ENCODE results near the gene TMEM221. TPM values are rescaled to one million over a fixed set of nuclear protein-coding genes. Genes with fewer than 3 reads are reported as not detected.

The TMEM221 gene
- total RNA-seq, 1 donor from 2014 or later: not detected

DNA sequence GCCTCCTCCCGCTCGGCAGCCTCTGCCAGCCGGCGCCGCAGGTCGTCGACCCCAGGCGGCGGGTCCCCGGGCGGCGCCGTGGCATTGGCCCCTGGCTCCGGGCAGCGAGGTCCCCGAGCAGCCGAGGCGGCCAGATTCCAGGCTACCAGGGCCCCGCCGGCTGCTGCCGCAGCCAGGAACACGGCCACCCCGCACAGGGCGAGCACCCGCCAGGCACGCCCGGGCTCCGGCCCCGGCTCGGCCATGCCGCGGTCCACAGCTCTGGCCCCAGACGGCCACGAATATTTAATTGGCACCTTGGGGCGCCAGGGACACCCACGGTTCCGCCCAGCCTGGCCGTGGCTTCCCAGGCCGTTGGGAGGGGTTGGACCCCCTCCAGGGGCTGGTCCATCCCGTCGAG lies 54.6 kb downstream of the TMEM221 start, which contains the start of gene CCDC194:
TSS of gene CCDC194 (minus strand) at position 283 of the 400 bp plus-strand sequence. CDS start at position 245, 38 bp downstream.
- Mint-ChIP-seq H3K4me3 (no peak within 1 kb of the TSS), H3K9me3 (no peaks in the 10 kb centered on the region), H3K27me3 (no peaks in the 10 kb centered on the region), H3K4me1 (peaks cover 21% of the 10 kb centered on the region), H3K27ac (no peak within 1 kb of the TSS), H3K36me3 (ENCODE audit: low read depth) (peaks cover 10% of the 10 kb centered on the region)
- ChIA-PET POLR2A (interaction anchor here (0.7 to 0.9 kb wide), 2 partner anchors 11 to 47 kb away, joined by 3 to 4 read pairs; partner anchors contain the start of gene BST2), CTCF (interaction anchor here (0.6 kb wide), 1 partner anchor 81 kb away, joined by 3 read pairs; no protein-coding TSS in a partner anchor)
- DNase-seq (no peak), ATAC-seq (ENCODE audit: low read depth) (no peak)
- intact Hi-C loops (cut with micrococcal nuclease): loop anchor here (5.0 kb wide), 1 partner anchor 317 kb away; the partner anchor contains the start of genes HAUS8 and MYO9B
- TF ChIP-seq, protein P1, sequence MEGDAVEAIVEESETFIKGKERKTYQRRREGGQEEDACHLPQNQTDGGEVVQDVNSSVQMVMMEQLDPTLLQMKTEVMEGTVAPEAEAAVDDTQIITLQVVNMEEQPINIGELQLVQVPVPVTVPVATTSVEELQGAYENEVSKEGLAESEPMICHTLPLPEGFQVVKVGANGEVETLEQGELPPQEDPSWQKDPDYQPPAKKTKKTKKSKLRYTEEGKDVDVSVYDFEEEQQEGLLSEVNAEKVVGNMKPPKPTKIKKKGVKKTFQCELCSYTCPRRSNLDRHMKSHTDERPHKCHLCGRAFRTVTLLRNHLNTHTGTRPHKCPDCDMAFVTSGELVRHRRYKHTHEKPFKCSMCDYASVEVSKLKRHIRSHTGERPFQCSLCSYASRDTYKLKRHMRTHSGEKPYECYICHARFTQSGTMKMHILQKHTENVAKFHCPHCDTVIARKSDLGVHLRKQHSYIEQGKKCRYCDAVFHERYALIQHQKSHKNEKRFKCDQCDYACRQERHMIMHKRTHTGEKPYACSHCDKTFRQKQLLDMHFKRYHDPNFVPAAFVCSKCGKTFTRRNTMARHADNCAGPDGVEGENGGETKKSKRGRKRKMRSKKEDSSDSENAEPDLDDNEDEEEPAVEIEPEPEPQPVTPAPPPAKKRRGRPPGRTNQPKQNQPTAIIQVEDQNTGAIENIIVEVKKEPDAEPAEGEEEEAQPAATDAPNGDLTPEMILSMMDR (IDR thresholded peaks at IDR 0.05): no peak

DNA sequence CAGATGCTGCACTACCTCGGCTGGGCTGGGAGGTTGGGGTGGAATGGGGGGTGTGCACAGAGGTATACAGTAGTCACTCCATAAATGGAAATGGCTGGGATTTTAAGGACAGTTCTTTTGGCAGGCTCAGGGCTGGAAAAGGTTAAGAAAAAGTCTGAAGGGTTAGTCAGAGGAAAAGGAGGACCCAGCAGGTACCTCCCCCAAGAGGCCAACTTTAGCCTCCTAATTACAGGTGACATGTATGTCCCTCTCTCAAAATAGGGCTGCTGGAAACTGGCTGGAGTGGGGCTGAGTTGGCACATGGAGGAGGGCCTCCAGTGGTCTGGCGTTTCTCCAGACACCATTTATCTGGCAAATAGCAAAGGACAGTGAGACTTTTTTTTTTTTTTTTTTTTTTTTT lies 55.5 kb downstream of the TMEM221 start:
- CTCF ChIA-PET: no interaction called here
- intact Hi-C loops (cut with micrococcal nuclease): loop anchor here (5.0 kb wide), 1 partner anchor 316 kb away; the partner anchor contains the start of genes HAUS8 and MYO9B

DNA sequence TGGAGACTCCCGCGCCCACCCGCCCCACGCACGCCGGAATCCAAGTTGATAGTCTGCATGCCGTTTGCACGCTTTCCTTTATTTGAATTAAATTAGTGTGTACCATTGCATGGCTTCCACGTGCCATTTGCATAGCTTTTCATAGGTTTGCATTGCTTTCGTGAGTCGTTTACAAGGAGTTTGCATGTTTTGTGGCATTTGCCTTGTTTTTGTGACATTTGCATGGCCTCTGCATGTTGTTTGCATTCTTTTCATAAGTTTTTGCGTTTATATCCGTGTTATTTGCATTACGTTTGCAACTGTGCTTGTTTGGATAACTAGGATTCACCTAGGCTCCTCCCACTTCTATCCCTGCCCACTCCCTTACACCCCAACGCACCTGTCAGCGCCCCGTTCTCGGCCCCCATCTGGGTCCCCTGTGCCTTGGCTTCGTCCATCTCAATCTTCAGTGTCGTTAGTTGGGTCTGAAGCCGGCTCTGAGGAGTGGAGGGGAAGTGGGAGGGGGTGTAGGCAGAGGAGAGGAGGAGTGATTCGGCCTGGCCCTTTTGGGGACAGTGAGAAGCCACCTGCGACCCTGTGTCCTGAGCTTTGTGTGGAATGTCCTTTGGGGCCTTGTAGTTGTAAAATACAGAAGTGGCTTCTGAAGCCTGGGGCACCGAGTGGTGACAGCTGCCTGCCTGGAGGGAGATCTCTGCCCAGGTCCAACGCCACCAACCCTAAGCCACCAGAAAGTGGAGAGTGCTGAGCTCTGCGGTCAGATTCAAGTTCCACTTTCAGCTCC lies 56.9 kb downstream of the TMEM221 start:
- intact Hi-C loops (cut with micrococcal nuclease): loop anchor here (1.0 to 5.0 kb wide), 4 partner anchors 14 to 314 kb away; partner anchors contain the start of genes BST2, HAUS8 and MYO9B
- Mint-ChIP-seq H3K9me3 (no peaks in the 10 kb centered on the region), H3K4me1 (peaks cover 21% of the 10 kb centered on the region), H3K27me3 (no peaks in the 10 kb centered on the region), H3K27ac (no peak overlapping the region), H3K36me3 (ENCODE audit: low read depth) (no peaks in the 10 kb centered on the region), H3K4me3 (peak overlapping the region; percentile 62)
- CTCF ChIA-PET: interaction anchor here (0.6 to 0.7 kb wide), 2 partner anchors 9 to 282 kb away, joined by 3 to 4 read pairs; no protein-coding TSS in a partner anchor
- no peak for DNase-seq
- no peak for ATAC-seq (ENCODE audit: low read depth)
- TF ChIP-seq, protein P1 (IDR thresholded peaks at IDR 0.05): no peak
- POLR2A ChIA-PET: interaction anchor here (0.6 to 1.2 kb wide), 9 partner anchors 8 to 375 kb away, joined by 3 to 12 read pairs (median 4); partner anchors contain the start of genes BST2 and MVB12A

More for the DNA sequence above, 55.5 kb downstream of the TMEM221 start:
- no peak overlapping the region for H3K4me3 Mint-ChIP-seq
- H3K4me1 Mint-ChIP-seq: peaks cover 21% of the 10 kb centered on the region
- TF ChIP-seq, protein P1 (IDR thresholded peaks at IDR 0.05): no peak
- H3K36me3 Mint-ChIP-seq (ENCODE audit: low read depth): peaks cover 7% of the 10 kb centered on the region
- no peaks in the 10 kb centered on the region for H3K27me3 Mint-ChIP-seq
- no peak overlapping the region for H3K27ac Mint-ChIP-seq
- H3K9me3 Mint-ChIP-seq: no peaks in the 10 kb centered on the region
- ATAC-seq (ENCODE audit: low read depth) (no peak), DNase-seq (no peak)
- POLR2A ChIA-PET: no interaction called here

DNA sequence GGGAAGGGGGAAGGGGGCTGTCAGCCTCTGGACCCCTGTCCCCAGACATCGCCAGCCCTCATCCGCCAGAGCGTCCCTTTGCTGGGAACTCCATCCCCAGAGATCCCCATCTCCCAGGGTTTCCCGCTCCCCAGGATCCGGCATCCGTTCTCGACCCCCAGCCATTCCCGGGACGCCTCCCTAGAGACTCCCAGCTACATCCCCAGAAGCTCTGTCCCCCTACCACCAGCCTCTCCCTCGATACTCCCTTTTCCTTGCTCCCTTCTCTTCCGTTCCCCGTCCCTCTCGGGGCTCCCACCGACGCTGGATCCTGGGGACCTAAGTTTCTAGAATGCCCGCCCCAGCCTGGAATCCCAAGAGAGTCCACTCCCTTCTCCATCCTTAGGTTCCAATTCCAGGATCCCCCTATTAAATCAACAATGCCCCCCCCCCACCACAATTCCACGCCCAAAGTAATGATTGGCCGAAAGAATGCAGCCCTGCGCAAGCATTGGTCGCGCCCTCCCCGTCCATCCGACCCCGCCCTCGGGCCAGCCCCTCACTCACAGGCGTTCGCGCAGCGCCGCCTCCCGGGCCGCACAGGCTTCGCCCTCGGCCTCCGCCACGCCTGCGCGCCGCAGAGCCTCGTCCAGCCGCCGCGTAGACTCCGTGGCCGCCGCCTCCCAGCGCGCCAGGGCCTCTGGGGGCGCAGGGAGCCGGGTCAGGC lies 57.6 kb downstream of the TMEM221 start:
- Mint-ChIP-seq H3K9me3 (no peaks in the 10 kb centered on the region), H3K4me1 (peaks cover 21% of the 10 kb centered on the region), H3K27ac (peak overlapping the region; percentile 24), H3K27me3 (no peaks in the 10 kb centered on the region), H3K4me3 (peak overlapping the region; percentile 86), H3K36me3 (ENCODE audit: low read depth) (no peaks in the 10 kb centered on the region)
- CTCF ChIA-PET: no interaction called here
- intact Hi-C loops (cut with micrococcal nuclease): loop anchor here (1.0 to 5.0 kb wide), 4 partner anchors 14 to 314 kb away; partner anchors contain the start of genes BST2, HAUS8 and MYO9B
- POLR2A ChIA-PET: interaction anchor here (0.6 to 2.5 kb wide), 5 partner anchors 8 to 376 kb away, joined by 3 to 8 read pairs (median 6); partner anchors contain the start of gene ANO8
- ATAC-seq (ENCODE audit: low read depth) (peak; percentile 100), DNase-seq (peak; percentile 85)
- TF ChIP-seq, protein P1 (IDR thresholded peaks at IDR 0.05): no peak

Data from activated B cell treated with CpG ODN at 0.5 μM for 24 hours (primary cell).